Liver (tissue), 3 donors: Measurements from ENCODE around the gene NAXE.

Experiments
- ATF3 ChIP-seq: IDR thresholded peaks from 2 replicates; pipeline ENCODE4 v1.6.1; 2016; ENCODE audit warnings: antibody characterized with exemption
- CTCF ChIP-seq: fragments of 150-350 bp; IDR thresholded peaks from 2 replicates; pipeline ENCODE4 v1.5.1; 2017; ENCODE audit warnings: improper control_type of control experiment, low read depth, low read length; ENCODE audit not compliant: missing input control
- EGR1 ChIP-seq, 2 donors: IDR thresholded peaks; 2 replicates each; pipeline ENCODE4 v1.6.1; 2016 to 2018; ENCODE audit warnings: antibody characterized with exemption in 2 of 2, low read depth in 2 of 2
- JUND ChIP-seq, 2 donors: IDR thresholded peaks; 2 replicates each; pipeline ENCODE4 v1.6.1; 2016; ENCODE audit warnings: antibody characterized with exemption in 2 of 2
- MAX ChIP-seq: IDR thresholded peaks from 2 replicates; pipeline ENCODE4 v1.6.1; 2016; ENCODE audit warnings: antibody characterized with exemption
- RXRA ChIP-seq, 2 donors: IDR thresholded peaks; 2 replicates each; pipeline ENCODE4 v1.6.1; 2017 to 2018; ENCODE audit warnings: antibody characterized with exemption in 2 of 2, mild to moderate bottlenecking in 1 of 2
- SP1 ChIP-seq: IDR thresholded peaks from 2 replicates; pipeline ENCODE4 v1.6.1; 2018; ENCODE audit warnings: antibody characterized with exemption, mild to moderate bottlenecking
- TAF1 ChIP-seq: conservative IDR thresholded peaks from 2 replicates; pipeline ENCODE4 v1.6.1; 2016; ENCODE audit warnings: antibody characterized with exemption, mild to moderate bottlenecking
- YY1 ChIP-seq: IDR thresholded peaks from 2 replicates; pipeline ENCODE4 v1.6.1; 2016; ENCODE audit warnings: antibody characterized with exemption, mild to moderate bottlenecking
- TF ChIP-seq, protein P1 (sequence below): IDR thresholded peaks from 2 replicates; pipeline ENCODE4 v1.6.1; 2016; ENCODE audit warnings: antibody characterized with exemption, mild to moderate bottlenecking
- donor health status: healthy.
- donor health status: healthy.

DNA sequence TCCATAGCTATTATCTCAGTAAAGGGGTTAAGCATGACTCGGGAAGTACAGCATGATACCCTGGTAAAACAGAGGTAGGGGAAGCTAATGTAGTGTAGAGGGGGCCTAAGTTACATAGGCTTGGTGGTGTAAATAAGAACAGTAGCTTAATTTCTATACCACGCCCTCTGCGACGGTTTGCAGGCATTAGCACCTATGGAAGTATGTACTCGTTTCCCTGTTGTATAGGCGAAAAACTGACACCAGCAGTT is 470 bp upstream of the NAXE start:
- TF ChIP-seq EGR1 (IDR thresholded peaks at IDR 0.05; ENCODE audit: low read depth in 2 of 2) (no peak), MAX (no peak), TAF1 (no peak), CTCF (no peak), ATF3 (no peak), YY1 (no peak), JUND (IDR thresholded peaks at IDR 0.05) (no peak), RXRA (IDR thresholded peaks at IDR 0.05) (no peak), SP1 (no peak)
- TF ChIP-seq, protein P1, sequence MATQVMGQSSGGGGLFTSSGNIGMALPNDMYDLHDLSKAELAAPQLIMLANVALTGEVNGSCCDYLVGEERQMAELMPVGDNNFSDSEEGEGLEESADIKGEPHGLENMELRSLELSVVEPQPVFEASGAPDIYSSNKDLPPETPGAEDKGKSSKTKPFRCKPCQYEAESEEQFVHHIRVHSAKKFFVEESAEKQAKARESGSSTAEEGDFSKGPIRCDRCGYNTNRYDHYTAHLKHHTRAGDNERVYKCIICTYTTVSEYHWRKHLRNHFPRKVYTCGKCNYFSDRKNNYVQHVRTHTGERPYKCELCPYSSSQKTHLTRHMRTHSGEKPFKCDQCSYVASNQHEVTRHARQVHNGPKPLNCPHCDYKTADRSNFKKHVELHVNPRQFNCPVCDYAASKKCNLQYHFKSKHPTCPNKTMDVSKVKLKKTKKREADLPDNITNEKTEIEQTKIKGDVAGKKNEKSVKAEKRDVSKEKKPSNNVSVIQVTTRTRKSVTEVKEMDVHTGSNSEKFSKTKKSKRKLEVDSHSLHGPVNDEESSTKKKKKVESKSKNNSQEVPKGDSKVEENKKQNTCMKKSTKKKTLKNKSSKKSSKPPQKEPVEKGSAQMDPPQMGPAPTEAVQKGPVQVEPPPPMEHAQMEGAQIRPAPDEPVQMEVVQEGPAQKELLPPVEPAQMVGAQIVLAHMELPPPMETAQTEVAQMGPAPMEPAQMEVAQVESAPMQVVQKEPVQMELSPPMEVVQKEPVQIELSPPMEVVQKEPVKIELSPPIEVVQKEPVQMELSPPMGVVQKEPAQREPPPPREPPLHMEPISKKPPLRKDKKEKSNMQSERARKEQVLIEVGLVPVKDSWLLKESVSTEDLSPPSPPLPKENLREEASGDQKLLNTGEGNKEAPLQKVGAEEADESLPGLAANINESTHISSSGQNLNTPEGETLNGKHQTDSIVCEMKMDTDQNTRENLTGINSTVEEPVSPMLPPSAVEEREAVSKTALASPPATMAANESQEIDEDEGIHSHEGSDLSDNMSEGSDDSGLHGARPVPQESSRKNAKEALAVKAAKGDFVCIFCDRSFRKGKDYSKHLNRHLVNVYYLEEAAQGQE: no peak
